GM21529 (cell line): Measurements from ENCODE around the gene RBMS3.
A peak's percentile ranks its signal among the peaks of the same experiment; 100 is the strongest.
"Not testable (repeated sequence)": the region's sequence is repeated elsewhere in the genome, so short reads cannot be mapped to it uniquely, and the experiment has no call there.

ENCODE experiments used
- ATAC-seq: cut with Tn5 transposase; IDR thresholded peaks from one replicate; pipeline ENCODE4 v1.9.1; 2021; ENCODE audit not compliant: unreplicated experiment

Gene RBMS3

GRCh38 chr3:29515451-29515850 is 234.6 kb downstream of the RBMS3 start:
- ATAC-seq, result peak; percentile 59

DNA sequence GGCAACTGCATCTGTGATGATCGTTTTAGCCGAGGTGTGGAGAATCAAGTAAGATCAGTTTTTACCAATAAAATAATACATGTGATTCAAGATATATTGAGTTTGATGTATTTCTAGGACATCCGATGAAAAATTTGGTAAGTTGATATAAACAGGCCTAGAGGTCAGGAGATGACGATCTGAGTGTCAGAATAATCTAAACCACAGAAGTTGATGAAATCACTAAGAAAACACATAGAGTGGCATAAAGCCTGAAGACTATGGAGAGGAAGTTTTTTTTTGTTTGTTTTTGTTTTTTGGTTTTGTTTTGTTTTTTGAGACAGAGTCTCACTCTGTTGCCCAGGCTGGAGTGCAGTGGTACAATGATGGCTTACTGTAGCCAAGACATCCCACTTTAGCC is 235.3 kb downstream of the RBMS3 start:
- ATAC-seq, result no peak

DNA sequence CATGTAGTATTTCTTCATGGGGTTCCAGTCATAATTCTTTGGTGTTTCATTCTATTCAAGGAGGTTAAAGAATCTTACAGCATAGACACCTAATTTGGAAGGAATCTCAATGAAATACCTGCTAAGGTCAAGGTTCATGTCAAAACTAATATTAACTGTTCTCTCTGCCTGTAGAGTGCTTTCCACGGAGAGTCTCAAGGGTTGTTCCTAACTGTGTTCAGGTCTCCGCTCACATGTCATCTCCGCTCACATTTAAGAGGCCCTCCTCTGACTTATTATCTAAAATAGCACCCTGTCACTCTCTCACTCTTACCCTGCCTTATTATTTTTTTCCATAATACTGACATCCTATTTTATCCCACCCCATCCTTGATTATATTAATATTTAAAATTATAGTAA is 239.9 kb downstream of the RBMS3 start:
- ATAC-seq, result no peak

DNA sequence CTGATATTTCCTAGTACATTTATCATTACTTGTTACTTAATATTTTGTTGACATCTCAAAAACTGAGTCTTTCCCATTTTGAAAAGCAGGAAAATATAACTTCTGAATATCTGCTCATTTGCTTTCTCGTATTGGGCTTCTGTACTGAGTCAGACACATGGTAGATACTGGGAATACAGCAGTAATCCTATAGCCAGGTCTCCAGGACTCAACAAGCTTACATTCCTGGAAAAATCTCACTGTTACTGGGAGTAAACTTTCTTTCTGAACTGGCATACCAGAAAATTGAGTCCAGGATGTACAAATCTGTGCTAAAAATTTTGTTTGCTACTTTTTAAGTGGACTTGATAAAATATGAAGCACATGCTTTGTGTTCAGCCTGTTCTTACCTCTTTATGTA is 240.4 kb downstream of the RBMS3 start:
- no peak for ATAC-seq

DNA sequence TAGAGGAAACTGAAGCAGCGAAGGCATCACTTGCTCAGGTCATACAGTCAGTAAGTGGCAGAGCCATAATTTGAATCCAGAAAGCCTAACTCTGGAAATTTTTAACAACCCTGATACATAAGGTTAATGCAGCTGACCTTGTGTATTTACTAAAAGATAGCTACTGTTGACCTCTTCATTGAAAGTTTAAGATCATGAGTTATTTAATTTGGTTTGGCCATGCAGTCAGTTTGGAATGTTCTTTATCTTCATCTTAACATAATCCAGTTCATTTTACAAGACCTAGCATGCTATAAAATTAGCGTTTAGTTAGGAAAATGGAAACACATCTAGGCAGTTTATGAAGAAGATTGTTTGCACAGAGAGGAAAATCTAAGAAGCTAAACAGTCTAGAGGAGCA is 240.9 kb downstream of the RBMS3 start:
- no peak for ATAC-seq

GRCh38 chr3:29524433-29524832 is 243.6 kb downstream of the RBMS3 start:
- not testable (repeated sequence) for ATAC-seq

DNA sequence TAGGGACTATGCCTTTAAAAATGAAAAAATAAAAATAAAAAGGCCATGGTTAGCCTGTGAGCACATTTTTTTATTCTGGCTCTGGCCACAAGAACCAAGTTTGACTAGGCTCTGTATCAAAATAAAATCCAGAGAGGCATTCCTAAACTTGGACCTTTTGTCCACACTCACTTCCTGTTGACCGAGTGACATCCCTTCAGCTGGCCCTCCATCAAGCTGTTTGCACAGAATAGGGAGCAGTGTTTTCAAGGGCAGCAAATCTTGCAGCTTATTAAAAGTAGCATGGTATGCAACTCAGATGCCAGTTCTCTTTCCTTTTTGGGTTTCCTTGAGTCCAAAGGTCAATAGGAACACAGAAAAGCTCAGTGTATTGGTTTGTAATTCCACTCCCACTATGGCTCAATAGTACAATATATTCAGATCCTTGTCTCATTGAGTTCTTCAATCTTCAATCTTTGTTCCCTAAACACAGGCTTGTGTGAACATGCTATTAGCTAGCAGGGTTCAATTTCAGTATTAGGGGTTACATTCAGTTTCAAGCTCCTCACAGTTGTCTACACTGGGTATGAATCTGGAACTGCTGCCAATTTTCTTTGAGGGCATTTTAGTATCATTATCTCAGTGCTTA is 244.5 kb downstream of the RBMS3 start:
- ATAC-seq, result no peak

GRCh38 chr3:29527246-29527645 is 246.4 kb downstream of the RBMS3 start:
- no peak for ATAC-seq

DNA sequence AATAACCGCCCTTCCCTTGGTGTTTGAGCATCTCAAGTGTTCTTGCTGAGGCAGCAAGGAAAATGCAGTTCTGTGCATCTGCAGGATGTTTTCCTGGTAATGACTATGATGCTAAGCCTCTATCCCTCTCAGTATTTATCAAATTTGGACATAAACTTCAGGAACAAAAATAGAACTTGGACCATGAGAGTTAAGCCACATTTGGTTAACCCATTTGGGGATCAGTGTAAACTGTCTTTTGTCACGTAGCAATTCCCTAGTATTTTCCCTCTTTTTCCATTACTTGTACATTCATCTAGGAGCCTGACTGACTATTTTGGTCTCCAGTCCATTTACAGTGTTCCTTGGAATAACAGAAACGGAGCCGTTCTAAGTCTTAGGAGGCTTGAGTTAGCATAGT is 250.8 kb downstream of the RBMS3 start:
- no peak for ATAC-seq

DNA sequence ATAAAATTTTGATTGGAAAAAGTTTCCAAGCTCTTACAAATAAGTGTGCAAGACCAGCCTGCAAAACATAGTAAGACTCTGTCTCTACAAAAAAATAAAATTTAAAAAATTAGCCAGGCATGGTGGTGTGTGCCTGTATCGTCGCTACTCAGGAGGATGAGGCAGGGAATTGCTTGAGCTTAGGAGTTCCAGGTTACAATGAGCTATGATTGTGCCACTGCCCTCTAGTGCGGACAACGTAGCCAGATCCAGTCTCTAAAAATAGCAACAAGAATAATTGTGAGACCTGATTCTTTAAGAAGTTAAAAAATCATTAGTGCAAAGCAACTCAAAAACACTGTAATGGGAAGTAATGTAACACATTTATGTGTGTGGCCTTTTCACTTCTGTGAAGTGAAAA is 251.6 kb downstream of the RBMS3 start:
- no peak for ATAC-seq

GRCh38 chr3:29534006-29534405 is 253.1 kb downstream of the RBMS3 start:
- ATAC-seq, result no peak

GRCh38 chr3:29536016-29536758 is 255.3 kb downstream of the RBMS3 start:
- ATAC-seq, result no peak

DNA sequence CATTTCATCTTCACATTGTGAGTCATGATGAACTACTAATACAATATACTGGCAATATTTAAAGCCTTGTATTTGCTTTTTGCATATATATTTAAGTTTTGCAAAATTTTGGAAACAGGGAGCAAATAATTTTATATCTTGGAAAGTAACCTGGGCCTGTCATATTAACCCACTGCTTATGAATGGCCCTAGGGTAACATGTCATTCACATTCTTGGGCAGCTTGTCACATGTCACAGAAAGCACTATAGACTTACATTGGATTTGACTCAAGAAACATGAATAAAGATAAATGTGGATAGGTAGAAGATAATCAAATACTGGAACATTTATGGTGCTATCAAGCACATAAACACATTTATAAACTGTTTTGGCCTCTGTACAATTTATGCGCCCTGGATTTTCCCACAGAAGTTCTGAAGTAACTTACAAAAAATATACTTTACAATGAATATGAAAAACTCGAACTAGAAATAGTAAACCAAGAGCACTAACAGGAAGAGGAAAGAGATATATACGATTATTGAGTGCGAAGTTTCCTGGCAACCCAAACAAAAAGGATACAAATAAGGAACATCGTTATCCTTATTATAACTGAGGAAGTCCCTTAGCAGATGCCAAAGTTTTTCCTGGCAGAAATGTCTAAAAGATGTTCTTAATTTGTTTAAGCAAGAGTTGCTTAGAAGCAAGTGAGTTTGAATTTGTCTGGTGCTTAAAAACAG is 257.2 kb downstream of the RBMS3 start:
- ATAC-seq, result no peak

- ATAC-seq, result no peak
These were observed 257.7 kb downstream of the RBMS3 start for GRCh38 chr3:29538610-29538958.

GRCh38 chr3:29540544-29540943 is 259.7 kb downstream of the RBMS3 start:
- ATAC-seq, result no peak

- no peak for ATAC-seq
These were observed 264.0 kb downstream of the RBMS3 start for GRCh38 chr3:29544701-29545363.

- no peak for ATAC-seq
These were observed 264.7 kb downstream of the RBMS3 start for GRCh38 chr3:29545615-29546014.

DNA sequence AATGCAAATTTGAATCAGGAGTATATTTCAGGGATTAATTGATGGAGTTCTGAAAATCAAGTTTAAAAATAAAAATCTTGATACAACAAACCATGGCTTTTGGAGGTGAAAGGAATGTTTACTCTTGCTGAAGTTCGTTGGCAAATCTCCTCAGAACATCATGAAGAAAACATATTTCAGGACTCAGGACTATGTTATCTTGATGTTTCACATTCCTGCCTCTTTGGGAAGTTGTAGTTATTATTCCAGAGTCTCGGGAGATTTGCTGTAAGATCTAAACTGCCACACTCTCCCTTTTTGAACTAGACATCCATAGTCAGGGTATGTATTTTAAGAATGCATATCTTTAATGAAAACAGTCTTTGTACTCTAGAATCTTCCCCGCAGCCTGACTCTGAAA is 271.2 kb downstream of the RBMS3 start:
- ATAC-seq, result no peak

DNA sequence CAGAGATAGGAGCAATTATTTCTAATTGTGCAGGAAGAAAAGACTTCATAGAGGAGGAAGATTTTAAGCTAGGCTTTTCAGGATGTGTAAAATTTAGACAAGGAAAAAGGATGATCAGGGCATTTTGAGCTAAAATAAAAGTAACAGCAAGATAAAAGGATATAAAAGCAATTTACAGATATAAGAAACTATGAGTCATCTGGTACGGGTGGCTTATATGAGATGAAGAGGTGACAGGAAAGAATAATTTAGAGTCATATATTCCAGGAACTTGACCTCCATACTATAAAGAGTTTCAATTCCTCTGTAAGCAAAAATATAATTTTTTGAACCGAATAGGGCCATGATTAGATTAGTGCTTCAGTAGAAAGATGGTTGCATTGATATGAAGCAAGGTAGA is 273.7 kb downstream of the RBMS3 start:
- ATAC-seq, result no peak

GRCh38 chr3:29555590-29555989 is 274.7 kb downstream of the RBMS3 start:
- ATAC-seq, result no peak

- no peak for ATAC-seq
These were observed 276.3 kb downstream of the RBMS3 start for GRCh38 chr3:29557186-29557585.

DNA sequence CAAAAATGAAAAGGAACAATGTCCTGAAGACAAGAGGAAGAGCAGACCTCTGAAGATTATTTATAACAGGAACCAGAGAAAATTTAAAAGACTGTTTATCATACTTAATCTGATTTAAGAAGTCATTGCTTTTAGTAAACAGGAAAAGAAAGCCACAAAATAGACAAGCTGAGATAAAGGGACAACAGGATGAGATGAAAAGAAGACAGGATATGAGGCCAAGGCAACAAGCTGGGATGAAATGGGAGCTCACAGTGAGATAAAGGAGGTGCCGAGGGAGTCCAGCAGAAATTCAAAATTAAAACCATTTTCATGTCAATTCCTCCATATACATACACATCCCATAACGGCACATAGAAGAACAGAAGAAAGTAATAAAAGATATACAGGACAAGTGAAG is 277.0 kb downstream of the RBMS3 start:
- no peak for ATAC-seq
